Progenitor cell of endocrine pancreas (in vitro differentiated cells): ENCODE results near the gene LRRC27. TPM values are rescaled to one million over a fixed set of nuclear protein-coding genes. Genes with fewer than 3 reads are reported as not detected.
A peak's percentile ranks its signal among the peaks of the same experiment; 100 is the strongest.
"Not testable (repeated sequence)": the region's sequence is repeated elsewhere in the genome, so short reads cannot be mapped to it uniquely, and the experiment has no call there.

Source experiments
- DNase-seq: peaks from one replicate; pipeline ENCODE4 v3.0.0; 2021; ENCODE audit warnings: low spot score; ENCODE audit not compliant: unreplicated experiment
- H3K27ac Mint-ChIP-seq: 2 replicates; pipeline ENCODE4 v1.8.0; 2021; ENCODE audit warnings: mild to moderate bottlenecking, moderate library complexity, mixed read lengths
- H3K27me3 Mint-ChIP-seq: 2 replicates; pipeline ENCODE4 v1.8.0; 2021; ENCODE audit warnings: mixed read lengths
- H3K36me3 Mint-ChIP-seq: 2 replicates; pipeline ENCODE4 v1.8.0; 2022; ENCODE audit warnings: mixed read lengths; ENCODE audit not compliant: insufficient read depth
- H3K4me1 Mint-ChIP-seq: 2 replicates; pipeline ENCODE4 v1.8.0; 2021; ENCODE audit warnings: low read depth, mixed read lengths
- H3K4me3 Mint-ChIP-seq: 2 replicates; pipeline ENCODE4 v1.8.0; 2021; ENCODE audit warnings: low read depth, mild to moderate bottlenecking, moderate library complexity, mixed read lengths
- H3K9me3 Mint-ChIP-seq: 2 replicates; pipeline ENCODE4 v1.8.0; 2021; ENCODE audit warnings: low read depth, mixed read lengths
- total RNA-seq: library from RNA; stranded (reverse); gene quantifications from 2 replicates; pipeline ENCODE4 v1.2.1, GENCODE V29; 2021
- TF ChIP-seq, protein P1 (sequence below): fragments of 200-600 bp; sonication (generic); IDR thresholded peaks from one replicate; pipeline ENCODE4 v1.5.0; 2021; ENCODE audit warnings: antibody characterized with exemption, mild to moderate bottlenecking; ENCODE audit not compliant: unreplicated experiment

LRRC27 gene
- total RNA-seq, 1 donor from 2014 or later, result 22.1 TPM

DNA sequence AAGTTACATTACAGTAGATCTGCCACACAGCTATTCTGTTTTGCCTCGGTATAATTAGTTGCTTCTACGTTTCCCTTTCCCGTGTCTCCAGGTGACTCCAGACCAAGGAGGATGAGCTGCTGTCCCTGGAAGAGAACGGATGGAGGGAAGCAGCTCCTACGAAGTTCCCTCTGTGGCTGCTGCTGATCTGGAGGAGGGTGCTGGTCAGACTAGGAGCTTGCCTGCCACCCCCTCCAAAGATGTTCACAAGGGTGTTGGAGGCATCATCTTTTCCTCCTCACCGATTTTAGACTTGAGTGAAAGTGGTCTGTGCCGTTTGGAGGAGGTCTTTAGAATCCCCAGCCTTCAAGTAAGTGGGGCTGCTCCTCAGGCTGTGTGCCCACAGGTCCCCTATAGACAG lies 1.4 kb downstream of the LRRC27 start:
- TF ChIP-seq, protein P1, sequence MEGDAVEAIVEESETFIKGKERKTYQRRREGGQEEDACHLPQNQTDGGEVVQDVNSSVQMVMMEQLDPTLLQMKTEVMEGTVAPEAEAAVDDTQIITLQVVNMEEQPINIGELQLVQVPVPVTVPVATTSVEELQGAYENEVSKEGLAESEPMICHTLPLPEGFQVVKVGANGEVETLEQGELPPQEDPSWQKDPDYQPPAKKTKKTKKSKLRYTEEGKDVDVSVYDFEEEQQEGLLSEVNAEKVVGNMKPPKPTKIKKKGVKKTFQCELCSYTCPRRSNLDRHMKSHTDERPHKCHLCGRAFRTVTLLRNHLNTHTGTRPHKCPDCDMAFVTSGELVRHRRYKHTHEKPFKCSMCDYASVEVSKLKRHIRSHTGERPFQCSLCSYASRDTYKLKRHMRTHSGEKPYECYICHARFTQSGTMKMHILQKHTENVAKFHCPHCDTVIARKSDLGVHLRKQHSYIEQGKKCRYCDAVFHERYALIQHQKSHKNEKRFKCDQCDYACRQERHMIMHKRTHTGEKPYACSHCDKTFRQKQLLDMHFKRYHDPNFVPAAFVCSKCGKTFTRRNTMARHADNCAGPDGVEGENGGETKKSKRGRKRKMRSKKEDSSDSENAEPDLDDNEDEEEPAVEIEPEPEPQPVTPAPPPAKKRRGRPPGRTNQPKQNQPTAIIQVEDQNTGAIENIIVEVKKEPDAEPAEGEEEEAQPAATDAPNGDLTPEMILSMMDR, result no peak
- peak overlapping the region; percentile 91 for H3K4me3 Mint-ChIP-seq
- H3K27me3 Mint-ChIP-seq, result no peaks in the 10 kb centered on the region
- DNase-seq, result no peak
- H3K36me3 Mint-ChIP-seq, result peaks cover 5% of the 10 kb centered on the region
- H3K9me3 Mint-ChIP-seq, result no peaks in the 10 kb centered on the region
- peak overlapping the region; percentile 59 for H3K27ac Mint-ChIP-seq
- peaks cover 40% of the 10 kb centered on the region for H3K4me1 Mint-ChIP-seq

DNA sequence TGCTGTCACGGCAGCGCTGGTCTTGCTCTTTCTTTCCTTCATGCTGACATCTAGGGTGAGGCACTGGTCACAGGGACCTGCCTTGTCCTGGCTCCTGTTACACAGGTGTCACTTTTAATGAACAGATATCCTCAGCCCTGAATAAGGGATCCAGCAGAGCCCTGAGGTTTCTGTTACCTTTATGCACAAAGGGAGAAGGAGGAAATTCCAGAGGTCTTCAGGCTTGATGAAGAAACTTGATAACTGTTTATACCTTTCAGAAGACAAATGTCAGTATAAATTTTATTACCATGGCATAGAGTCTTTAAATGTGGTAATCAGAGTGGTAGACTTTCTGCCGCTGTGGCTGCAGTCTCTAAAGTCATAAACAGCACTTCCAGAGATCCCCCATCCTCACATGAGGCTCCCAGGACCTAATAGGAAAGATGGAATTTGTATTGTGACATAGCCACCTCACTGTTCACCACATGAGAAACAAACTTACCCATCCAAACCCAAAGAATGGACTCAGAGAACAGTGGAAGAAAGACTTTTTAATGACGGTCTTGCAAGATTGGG lies 2.7 kb downstream of the LRRC27 start:
- Mint-ChIP-seq H3K36me3 (peaks cover 8% of the 10 kb centered on the region), H3K27ac (no peak overlapping the region), H3K9me3 (no peaks in the 10 kb centered on the region), H3K4me3 (no peak overlapping the region), H3K27me3 (no peaks in the 10 kb centered on the region), H3K4me1 (peaks cover 32% of the 10 kb centered on the region)
- no peak for DNase-seq
- TF ChIP-seq, protein P1, result no peak

DNA sequence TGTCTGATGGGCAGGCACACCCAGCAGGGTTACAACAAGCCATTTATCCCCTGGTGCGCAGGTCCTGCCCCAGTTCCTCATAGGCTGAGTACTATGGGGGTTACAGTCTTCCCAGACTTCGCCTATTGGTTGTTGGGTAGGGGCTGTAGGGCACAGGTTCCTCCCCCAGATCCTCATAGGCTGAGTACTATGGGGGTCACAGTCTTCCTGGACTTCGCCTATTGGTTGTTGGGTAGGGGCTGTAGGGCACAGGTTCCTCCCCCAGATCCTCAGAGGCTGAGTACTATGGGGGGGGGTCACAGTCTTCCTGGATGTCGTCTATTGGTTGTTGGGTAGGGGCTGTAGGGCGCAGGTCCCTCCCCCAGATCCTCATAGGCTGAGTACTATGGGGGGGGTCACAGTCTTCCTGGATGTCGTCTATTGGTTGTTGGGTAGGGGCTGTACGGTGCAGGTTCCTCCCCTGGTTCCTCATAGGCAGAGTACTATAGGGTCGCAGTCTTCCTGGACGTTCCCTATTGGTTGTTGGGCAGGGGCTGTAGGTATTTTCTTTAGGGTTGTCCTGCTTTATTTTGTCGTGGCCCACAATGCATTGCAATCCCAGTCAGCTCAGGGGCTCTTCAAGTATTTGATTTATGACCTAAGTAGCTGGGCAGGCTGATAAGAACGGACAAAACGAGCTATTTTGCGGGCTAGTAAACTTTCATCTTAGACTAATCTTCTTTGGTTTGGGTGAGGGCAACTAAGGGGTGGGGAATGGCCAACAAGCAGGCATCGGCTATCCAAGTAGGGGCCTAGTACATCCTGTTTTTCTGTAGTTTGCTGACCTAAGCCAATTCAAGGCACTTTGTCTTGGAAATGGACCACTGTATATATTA lies 3.4 kb downstream of the LRRC27 start:
- Mint-ChIP-seq H3K27ac (peak overlapping the region; percentile 77), H3K27me3 (no peaks in the 10 kb centered on the region), H3K9me3 (no peaks in the 10 kb centered on the region), H3K4me3 (no peak overlapping the region), H3K36me3 (peaks cover 9% of the 10 kb centered on the region), H3K4me1 (peaks cover 25% of the 10 kb centered on the region)
- TF ChIP-seq, protein P1, result no peak
- no peak for DNase-seq

- Mint-ChIP-seq H3K4me1 (peaks cover 23% of the 10 kb centered on the region), H3K36me3 (peaks cover 9% of the 10 kb centered on the region), H3K9me3 (no peaks in the 10 kb centered on the region), H3K27ac (peak overlapping the region; percentile 77), H3K27me3 (no peaks in the 10 kb centered on the region), H3K4me3 (no peak overlapping the region)
- DNase-seq, result no peak
- TF ChIP-seq, protein P1, result no peak
Observed at GRCh38 chr10:132336064-132336746, 4.2 kb downstream of the LRRC27 start.

- H3K27me3 Mint-ChIP-seq, result no peaks in the 10 kb centered on the region
- H3K27ac Mint-ChIP-seq, result no peak overlapping the region
- H3K36me3 Mint-ChIP-seq, result peaks cover 15% of the 10 kb centered on the region
- no peak for DNase-seq
- TF ChIP-seq, protein P1, result no peak
- no peaks in the 10 kb centered on the region for H3K9me3 Mint-ChIP-seq
- H3K4me1 Mint-ChIP-seq, result peaks cover 21% of the 10 kb centered on the region
- no peak overlapping the region for H3K4me3 Mint-ChIP-seq
Observed at GRCh38 chr10:132336919-132337407, 5.0 kb downstream of the LRRC27 start.

GRCh38 chr10:132337854-132338253 lies 5.9 kb downstream of the LRRC27 start:
- H3K27me3 Mint-ChIP-seq, DNase-seq, H3K27ac Mint-ChIP-seq, H3K4me3 Mint-ChIP-seq, H3K9me3 Mint-ChIP-seq: not testable (repeated sequence)
- peaks cover 17% of the 10 kb centered on the region for H3K4me1 Mint-ChIP-seq
- peaks cover 22% of the 10 kb centered on the region for H3K36me3 Mint-ChIP-seq
